ENCODE results near the gene OXT. TPM values are rescaled to one million over a fixed set of nuclear protein-coding genes. Genes with fewer than 3 reads are reported as not detected.

OXT gene
- total RNA-seq, 1 experiment from 2014 or later = not detected

DNA sequence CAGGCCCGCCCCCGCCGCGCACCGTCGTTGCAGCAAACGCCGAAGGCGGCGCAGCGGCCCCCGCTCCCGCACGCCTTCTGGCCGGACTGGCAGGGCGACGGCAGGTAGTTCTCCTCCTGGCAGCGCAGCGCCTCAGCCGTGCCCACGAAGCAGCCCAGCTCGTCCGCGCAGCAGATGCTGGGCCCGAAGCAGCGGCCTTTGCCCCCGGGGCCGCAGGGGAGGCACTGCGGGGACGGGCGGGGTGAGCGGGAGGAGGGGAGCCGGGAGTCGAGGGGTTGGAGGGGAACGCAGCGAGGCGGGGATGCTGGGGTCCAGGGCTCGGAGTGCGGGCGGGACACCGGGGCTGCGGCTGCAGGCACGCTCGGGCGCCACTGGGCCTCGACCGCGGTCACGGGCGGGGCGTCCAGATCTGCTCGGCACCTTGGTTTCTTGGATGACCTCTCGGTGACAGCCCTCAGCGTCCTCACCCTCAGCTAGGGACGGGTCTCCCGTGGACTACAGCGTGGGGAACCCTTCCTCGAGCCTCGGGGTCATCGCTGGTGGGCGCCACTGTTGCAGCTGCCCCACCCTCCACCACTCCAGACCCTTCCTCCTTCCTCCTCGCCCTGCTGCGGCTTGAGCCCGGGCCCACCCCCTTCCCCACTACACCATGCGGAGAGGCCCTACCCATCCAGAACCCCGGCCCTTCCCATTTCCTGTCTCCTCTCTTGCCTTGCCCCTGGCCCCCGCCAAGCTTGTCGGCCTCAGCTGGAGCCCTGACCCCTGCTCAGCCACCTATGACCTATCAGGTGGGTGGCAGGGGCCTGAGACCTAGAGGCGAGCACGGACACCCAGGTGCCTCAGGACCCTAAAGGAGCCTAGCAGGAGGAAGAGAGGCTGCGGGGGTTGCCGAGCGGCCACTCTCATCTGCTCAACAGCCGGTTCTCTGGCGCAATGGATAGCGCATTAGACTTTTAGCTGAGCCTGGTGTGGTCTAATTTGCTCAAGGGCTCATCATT lies 11.8 kb downstream of the OXT start:
- peaks cover 0 to 2% of the 10 kb centered on the region in 2 experiments; a peak in 2 of 5 replicates for H3K9me3 Mint-ChIP-seq
- peak; percentile 57 for DNase-seq
- H3K27me3 ChIP-seq (ENCODE audit: insufficient read depth, low read length) = peaks cover 29% of the 10 kb centered on the region
- H3T11ph ChIP-seq (ENCODE audit: low read length) = no peak overlapping the region
- no peak overlapping the region for H3K27ac ChIP-seq (ENCODE audit: insufficient read length, low read depth, low read length)
- no peak overlapping the region for H4K8ac ChIP-seq (replicated peaks; ENCODE audit: insufficient read length, low read depth, low read length)
- no peak overlapping the region for H3K14ac ChIP-seq (ENCODE audit: insufficient read depth, low read length)
- H3K4me1 ChIP-seq (ENCODE audit: insufficient read depth, low read length) = no peaks in the 10 kb centered on the region; the same call in 1 of the 2 replicates
- no peak overlapping the region for H2AK5ac ChIP-seq (ENCODE audit: insufficient read length, low read length)
- H3K18ac ChIP-seq (ENCODE audit: insufficient read length, low read depth, low read length) = no peak overlapping the region
- H4K91ac ChIP-seq (ENCODE audit: insufficient read length, low read depth, low read length) = no peak overlapping the region
- H2BK120ac ChIP-seq (ENCODE audit: low read depth, low read length, poor library complexity, severe bottlenecking) = no peak overlapping the region
- peaks cover 0 to 6% of the 10 kb centered on the region in 2 experiments; a peak in 1 of 4 replicates for H3K4me1 Mint-ChIP-seq
- no peak overlapping the region for H2AFZ ChIP-seq (ENCODE audit: low read length)
- H2BK5ac ChIP-seq (ENCODE audit: insufficient read length, low read length) = no peak overlapping the region
- no peaks in the 10 kb centered on the region for H3K79me2 ChIP-seq (ENCODE audit: insufficient read depth, low read length)
- H3K23ac ChIP-seq (ENCODE audit: insufficient read length, low read depth, low read length) = no peak overlapping the region
- peaks cover 61% of the 10 kb centered on the region for H3K27me3 Mint-ChIP-seq (ENCODE audit: low read depth)
- TF ChIP-seq, protein P1, sequence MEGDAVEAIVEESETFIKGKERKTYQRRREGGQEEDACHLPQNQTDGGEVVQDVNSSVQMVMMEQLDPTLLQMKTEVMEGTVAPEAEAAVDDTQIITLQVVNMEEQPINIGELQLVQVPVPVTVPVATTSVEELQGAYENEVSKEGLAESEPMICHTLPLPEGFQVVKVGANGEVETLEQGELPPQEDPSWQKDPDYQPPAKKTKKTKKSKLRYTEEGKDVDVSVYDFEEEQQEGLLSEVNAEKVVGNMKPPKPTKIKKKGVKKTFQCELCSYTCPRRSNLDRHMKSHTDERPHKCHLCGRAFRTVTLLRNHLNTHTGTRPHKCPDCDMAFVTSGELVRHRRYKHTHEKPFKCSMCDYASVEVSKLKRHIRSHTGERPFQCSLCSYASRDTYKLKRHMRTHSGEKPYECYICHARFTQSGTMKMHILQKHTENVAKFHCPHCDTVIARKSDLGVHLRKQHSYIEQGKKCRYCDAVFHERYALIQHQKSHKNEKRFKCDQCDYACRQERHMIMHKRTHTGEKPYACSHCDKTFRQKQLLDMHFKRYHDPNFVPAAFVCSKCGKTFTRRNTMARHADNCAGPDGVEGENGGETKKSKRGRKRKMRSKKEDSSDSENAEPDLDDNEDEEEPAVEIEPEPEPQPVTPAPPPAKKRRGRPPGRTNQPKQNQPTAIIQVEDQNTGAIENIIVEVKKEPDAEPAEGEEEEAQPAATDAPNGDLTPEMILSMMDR (conservative IDR thresholded peaks at IDR 0.05) = no peak
- peaks cover 4% of the 10 kb centered on the region for H3K23me2 ChIP-seq (ENCODE audit: insufficient read length, low read depth, low read length, poor library complexity, severe bottlenecking)
- H3K56ac ChIP-seq (ENCODE audit: insufficient read length, low read depth, low read length) = no peak overlapping the region
- no peak overlapping the region for H2BK12ac ChIP-seq (ENCODE audit: insufficient read length, low read depth, low read length)
- no peaks in the 10 kb centered on the region for H3K79me1 ChIP-seq (ENCODE audit: insufficient read depth, low read depth, low read length, poor library complexity, severe bottlenecking)
- H3K4ac ChIP-seq (ENCODE audit: low read depth, low read length) = no peak overlapping the region
- no peak overlapping the region for H3K9ac ChIP-seq (ENCODE audit: extremely low read depth, insufficient read length, low read length)
- H3K4me2 ChIP-seq (ENCODE audit: insufficient read depth, insufficient read length, low read length) = peak overlapping the region; percentile 77
- H4K20me1 ChIP-seq (ENCODE audit: control insufficient read depth, insufficient read depth, insufficient read length) = no peaks in the 10 kb centered on the region
- no peak overlapping the region for H2BK15ac ChIP-seq (ENCODE audit: low read depth, low read length)
- no peaks in the 10 kb centered on the region; a peak in 2 of 7 replicates for H3K36me3 Mint-ChIP-seq (ENCODE audit: insufficient read depth in 1 of 3, low read depth in 3 of 3)
- no peak overlapping the region for H4K5ac ChIP-seq (ENCODE audit: insufficient read length, low read depth, low read length)
- H2BK20ac ChIP-seq (ENCODE audit: low read depth, low read length, poor library complexity, severe bottlenecking) = no peak overlapping the region
- H3K4me3 Mint-ChIP-seq = peak overlapping the region; percentile 42 to 70
- no peak overlapping the region; a peak in 1 of 7 replicates for H3K27ac Mint-ChIP-seq
- no CpG with 5 or more reads among the region's 76 CpGs for WGBS (ENCODE audit: extremely low coverage, insufficient read length, low lambda C conversion rate)
- H3K9me3 ChIP-seq (ENCODE audit: control insufficient read depth, low read depth, low read length) = no peaks in the 10 kb centered on the region
